H1 (cell line): ENCODE results near the gene CASZ1. TPM values are rescaled to one million over a fixed set of nuclear protein-coding genes. Genes with fewer than 3 reads are reported as not detected.

Source experiments
- CTCF ChIA-PET: fragments of 300-600 bp; sonication (Branson Sonifier 250); formaldehyde crosslinking; loops from one replicate; lab custom pipeline; 2021; ENCODE audit not compliant: partially characterized antibody; lab: Charles Lee
- POLR2A ChIA-PET: fragments of 300-600 bp; sonication (Branson Sonifier 250); formaldehyde crosslinking; loops from one replicate; lab custom pipeline; 2021; ENCODE audit warnings: inconsistent platforms; ENCODE audit not compliant: partially characterized antibody; lab: Charles Lee
- DNase-seq, 2 experiments: peaks; one replicate each; pipeline versions ENCODE4 v3.0.0 to v3.0.0-alpha.2; 2010 to 2022; ENCODE audit warnings: low spot score in 2 of 2, low read depth in 1 of 2, mixed read lengths in 1 of 2
- FAIRE-seq: peaks from 2 replicates; lab custom pipeline; 2011; peaks lifted over from hg19 to GRCh38; lab: Jason Lieb, UNC
- H2AFZ ChIP-seq: 2 replicates; pipeline ENCODE4 v1.8.1; 2012; ENCODE audit warnings: low read length, inconsistent platforms
- H2AK5ac ChIP-seq: 2 replicates; pipeline ENCODE4 v1.6.1; 2013; ENCODE audit warnings: low read depth, low read length
- H2BK120ac ChIP-seq: replicated peaks from 2 replicates; pipeline ENCODE3; 2013; ENCODE audit warnings: low read depth, low read length, inconsistent platforms
- H2BK12ac ChIP-seq: 2 replicates; pipeline ENCODE4 v1.6.1; 2013; ENCODE audit warnings: low read depth, low read length
- H2BK15ac ChIP-seq: 2 replicates; pipeline ENCODE4 v1.6.1; 2013; ENCODE audit warnings: low read length
- H2BK20ac ChIP-seq: 2 replicates; pipeline ENCODE4 v1.6.1; 2013; ENCODE audit warnings: low read length
- H2BK5ac ChIP-seq: 2 replicates; pipeline ENCODE4 v1.6.1; 2013; ENCODE audit warnings: low read depth, low read length
- H3K14ac ChIP-seq: 2 replicates; pipeline ENCODE4 v1.6.1; 2013; ENCODE audit warnings: inconsistent platforms; ENCODE audit not compliant: insufficient read length
- H3K18ac ChIP-seq: 2 replicates; pipeline ENCODE4 v1.6.1; 2013; ENCODE audit warnings: low read length; ENCODE audit errors: extremely low read depth
- H3K23ac ChIP-seq: 2 replicates; pipeline ENCODE4 v1.6.1; 2013; ENCODE audit warnings: inconsistent platforms; ENCODE audit not compliant: insufficient read length
- H3K23me2 ChIP-seq: 2 replicates; pipeline ENCODE4 v1.6.1; 2013; ENCODE audit warnings: low read depth, low read length
- H3K27ac ChIP-seq: 2 replicates; pipeline ENCODE4 v1.6.1; 2011; ENCODE audit warnings: low read depth, low read length, inconsistent platforms
- H3K27me3 ChIP-seq, 4 experiments: replicated peaks in 1 of 4; 1 replicate in 1 of 4; 2 replicates in 3 of 4; pipeline versions ENCODE4 v1.6.1 to v1.8.1; 2011 to 2013; ENCODE audit warnings: low read length in 3 of 4, mild to moderate bottlenecking in 3 of 4, inconsistent platforms in 2 of 4, mixed read lengths in 2 of 4, moderate library complexity in 1 of 4; ENCODE audit not compliant: control insufficient read depth in 3 of 4, insufficient read depth in 3 of 4; ENCODE audit errors: extremely low read depth in 1 of 4
- H3K36me3 ChIP-seq, 4 experiments: 2 replicates each; pipeline versions ENCODE4 v1.6.1 to v1.8.1; 2011 to 2013; ENCODE audit warnings: mild to moderate bottlenecking in 4 of 4, low read length in 3 of 4, moderate library complexity in 2 of 4, control low read depth in 1 of 4, inconsistent platforms in 1 of 4; ENCODE audit not compliant: insufficient read depth in 4 of 4, control insufficient read depth in 2 of 4
- H3K4ac ChIP-seq: replicated peaks from 2 replicates; pipeline ENCODE3; 2013; ENCODE audit warnings: low read length, low read depth, mixed read lengths, inconsistent platforms; ENCODE audit not compliant: insufficient read length
- H3K4me1 ChIP-seq, 4 experiments: replicated peaks in 1 of 4; 1 replicate in 1 of 4; 2 replicates in 3 of 4; pipeline versions ENCODE4 v1.6.1 to v1.8.1; 2011 to 2013; ENCODE audit warnings: low read length in 3 of 4, inconsistent platforms in 2 of 4, mixed read lengths in 1 of 4; ENCODE audit not compliant: insufficient read depth in 4 of 4, control insufficient read depth in 3 of 4
- H3K4me2 ChIP-seq, 2 experiments: 2 replicates each; pipeline versions ENCODE4 v1.6.1 to v1.8.1; 2011 to 2013; ENCODE audit warnings: low read depth in 2 of 2, low read length in 2 of 2, control low read depth in 1 of 2, inconsistent platforms in 1 of 2, mild to moderate bottlenecking in 1 of 2; ENCODE audit not compliant: insufficient read depth in 1 of 2
- H3K4me3 ChIP-seq, 4 experiments: fragments of 200-600, 300-600 bp in 1 of 4; sonication (generic), shearing (Covaris generic), sonication (Bioruptor Twin) in 1 of 4; 2 replicates each; pipeline versions ENCODE4 v1.5.1 to v1.8.1; 2011 to 2016; ENCODE audit warnings: low read length in 4 of 4, low read depth in 3 of 4, control low read depth in 2 of 4, inconsistent platforms in 2 of 4, mild to moderate bottlenecking in 2 of 4, mixed read lengths in 1 of 4, moderate library complexity in 1 of 4; ENCODE audit not compliant: insufficient read depth in 2 of 4; ENCODE audit errors: extremely low read depth in 1 of 4
- H3K56ac ChIP-seq: replicated peaks from 2 replicates; pipeline ENCODE3; 2013; ENCODE audit warnings: low read depth, mild to moderate bottlenecking, mixed read lengths, low read length, inconsistent platforms; ENCODE audit not compliant: insufficient read length
- H3K79me1 ChIP-seq: 2 replicates; pipeline ENCODE4 v1.6.1; 2013; ENCODE audit warnings: low read depth, low read length, control low read depth
- H3K79me2 ChIP-seq, 2 experiments: 2 replicates each; pipeline versions ENCODE4 v1.6.1 to v1.8.1; 2012 to 2013; ENCODE audit warnings: low read length in 2 of 2, mild to moderate bottlenecking in 2 of 2, inconsistent platforms in 1 of 2; ENCODE audit not compliant: insufficient read depth in 2 of 2, control insufficient read depth in 1 of 2
- H3K9ac ChIP-seq, 4 experiments: replicated peaks in 1 of 4; 1 replicate in 1 of 4; 2 replicates in 3 of 4; pipeline versions ENCODE4 v1.6.1 to v1.8.1; 2011 to 2013; ENCODE audit warnings: low read depth in 3 of 4, low read length in 3 of 4, control low read depth in 2 of 4, mild to moderate bottlenecking in 2 of 4, moderate library complexity in 2 of 4, inconsistent platforms in 1 of 4; ENCODE audit errors: extremely low read depth in 1 of 4
- H3K9me3 ChIP-seq, 2 experiments: 2 replicates each; pipeline versions ENCODE4 v1.6.1 to v1.8.1; 2012 to 2013; ENCODE audit warnings: mild to moderate bottlenecking in 2 of 2, moderate library complexity in 2 of 2, control low read depth in 1 of 2, inconsistent platforms in 1 of 2, low read depth in 1 of 2, low read length in 1 of 2, mixed read lengths in 1 of 2; ENCODE audit not compliant: insufficient read depth in 2 of 2
- H4K20me1 ChIP-seq, 2 experiments: replicated peaks in 1 of 2; 2 replicates each; pipeline versions ENCODE3 to v1.8.1; 2011 to 2013; ENCODE audit warnings: inconsistent platforms in 2 of 2, low read length in 2 of 2, mild to moderate bottlenecking in 1 of 2; ENCODE audit not compliant: insufficient read depth in 2 of 2, control insufficient read depth in 1 of 2
- H4K5ac ChIP-seq: 2 replicates; pipeline ENCODE4 v1.6.1; 2013; ENCODE audit warnings: low read length, low read depth, mixed read lengths, inconsistent platforms; ENCODE audit not compliant: insufficient read length
- H4K8ac ChIP-seq: 2 replicates; pipeline ENCODE4 v1.8.0; 2013; ENCODE audit warnings: mild to moderate bottlenecking, moderate library complexity, low read length, inconsistent platforms; ENCODE audit not compliant: insufficient read depth; ENCODE audit errors: extremely low read depth
- H4K91ac ChIP-seq: replicated peaks from 2 replicates; pipeline ENCODE3; 2013; ENCODE audit warnings: low read length, mixed read lengths, inconsistent platforms; ENCODE audit not compliant: insufficient read length
- ATF3 ChIP-seq: IDR thresholded peaks from 2 replicates; pipeline ENCODE4 v1.6.1; 2011; ENCODE audit warnings: low read depth, mild to moderate bottlenecking, low read length; ENCODE audit not compliant: insufficient read depth
- BACH1 ChIP-seq: IDR thresholded peaks from 2 replicates; pipeline ENCODE4 v1.6.1; 2012; ENCODE audit warnings: low read length, improper control_type of control experiment
- EP300 ChIP-seq, 2 experiments: IDR thresholded peaks; 1 replicate in 1 of 2; 2 replicates in 1 of 2; pipeline ENCODE4 v1.6.1; 2011 to 2012; ENCODE audit warnings: low read depth in 2 of 2, low read length in 2 of 2, mild to moderate bottlenecking in 2 of 2, borderline replicate concordance in 1 of 2, inconsistent platforms in 1 of 2, moderate library complexity in 1 of 2
- PHF8 ChIP-seq: fragments of 200-600 bp; sonication (generic); conservative IDR thresholded peaks from 2 replicates; pipeline ENCODE4 v1.7.1; 2012; ENCODE audit warnings: low read depth, mild to moderate bottlenecking, inconsistent platforms, low read length, moderate library complexity
- RFX5 ChIP-seq: IDR thresholded peaks from 2 replicates; pipeline ENCODE4 v1.6.1; 2011; ENCODE audit warnings: low read depth, low read length, improper control_type of control experiment, borderline replicate concordance
- SIN3A ChIP-seq, 2 experiments: IDR thresholded peaks in 1 of 2; conservative IDR thresholded peaks in 1 of 2; 2 replicates each; pipeline ENCODE4 v1.6.1; 2011 to 2012; ENCODE audit warnings: low read length in 2 of 2, improper control_type of control experiment in 1 of 2, low read depth in 1 of 2, mild to moderate bottlenecking in 1 of 2
- SIX5 ChIP-seq: IDR thresholded peaks from 2 replicates; pipeline ENCODE4 v1.6.1; 2011; ENCODE audit warnings: mild to moderate bottlenecking, low read depth, low read length
- SRF ChIP-seq: IDR thresholded peaks from 2 replicates; pipeline ENCODE4 v1.6.1; 2011; ENCODE audit warnings: mild to moderate bottlenecking, low read depth, low read length, moderate library complexity
- TEAD4 ChIP-seq: IDR thresholded peaks from 2 replicates; pipeline ENCODE4 v1.6.1; 2012; ENCODE audit warnings: low read depth, low read length, inconsistent platforms, mixed read lengths
- WGBS, 2 experiments: shearing (Covaris generic) in 1 of 2; methylation state at CpG; one replicate each; pipeline versions ENCODE4 v1.1.6 to v1.1.7; 2013 to 2015; ENCODE audit warnings: low lambda C conversion rate in 2 of 2, mixed read lengths in 2 of 2, inconsistent platforms in 1 of 2, low coverage in 1 of 2, missing lambda C conversion rate in 1 of 2; ENCODE audit not compliant: insufficient replicate concordance in 2 of 2, insufficient coverage in 1 of 2, insufficient read length in 1 of 2; ENCODE audit errors: extremely low coverage in 1 of 2, missing lambda C conversion rate in 1 of 2; 5-methylcytosine and 5-hydroxymethylcytosine counted together
- polyA plus RNA-seq, 7 experiments: library from polyadenylated mRNA; depleted of rRNA in 3 of 7; stranded (reverse) in 5 of 7; unstranded in 2 of 7; fragments of >200 nt in 5 of 7; fragments of 200-250 nt in 2 of 7; gene quantifications; 1 replicate in 5 of 7; 2 replicates in 1 of 7; 4 replicates in 1 of 7; pipeline versions ENCODE4 v1.2.1 to v1.2.3, GENCODE V29; 2011 to 2013; ENCODE audit warnings: missing spikeins in 2 of 7, mixed read lengths in 2 of 7
- total RNA-seq: library from RNA; stranded (reverse); fragmentation: NEBNext Ultra II Directional; extraction: Animal tissue kit (Norgen Biotek cat#: 25700); gene quantifications from 2 replicates; pipeline ENCODE4 v1.2.1, GENCODE V29; 2021
- TF ChIP-seq, protein P1 (sequence below): IDR thresholded peaks from 2 replicates; pipeline ENCODE4 v1.6.1; 2012; ENCODE audit warnings: inconsistent platforms

CASZ1 gene
- total and polyA plus RNA-seq, 2 of the 8 experiments (the other 6 are each of a cell fraction or from before 2014, with no cell fraction given) = 4.4 to 7.7 TPM

- peaks cover 2 to 16% (median 10%) of the 10 kb centered on the region in 4 experiments for H3K4me1 ChIP-seq
- no peaks in the 10 kb centered on the region for H3K36me3 ChIP-seq
- POLR2A ChIA-PET = interaction anchor here (0.6 kb wide), 1 partner anchor 8 kb away, joined by 4 read pairs; no protein-coding TSS in a partner anchor
- H4K91ac ChIP-seq = peak overlapping the region; percentile 6
- H3K56ac ChIP-seq = no peak overlapping the region
- H3K14ac ChIP-seq = no peak overlapping the region
- no peak overlapping the region for H4K8ac ChIP-seq
- H2AFZ ChIP-seq = no peak overlapping the region
- peak overlapping the region; percentile 83 for H3K18ac ChIP-seq
- H2BK15ac ChIP-seq = peak overlapping the region; percentile 97; the same call in 1 of the 2 replicates
- H2BK20ac ChIP-seq = no peak overlapping the region
- H3K4me3 ChIP-seq = no peak overlapping the region
- peak overlapping the region; percentile 44; the same call in 1 of the 2 replicates for H2BK5ac ChIP-seq
- H3K27ac ChIP-seq = no peak overlapping the region
- H3K9ac ChIP-seq = no peak overlapping the region
- no peak overlapping the region for H2AK5ac ChIP-seq
- H3K9me3 ChIP-seq = no peaks in the 10 kb centered on the region
- no peak for DNase-seq
- peak overlapping the region; percentile 16 for H2BK120ac ChIP-seq
- no peak overlapping the region; a peak in 1 of 4 replicates for H3K4me2 ChIP-seq
- WGBS, 2 experiments = 94% methylated on average over 10 of the region's 14 CpGs; no CpG with 5 or more reads in 1 of the 2 experiments
- no peak overlapping the region for H3K23ac ChIP-seq
- H2BK12ac ChIP-seq = peak overlapping the region; percentile 80
- H3K23me2 ChIP-seq = peaks cover 3% of the 10 kb centered on the region; the same call in 1 of the 2 replicates
- H4K5ac ChIP-seq = no peak overlapping the region
- H3K79me2 ChIP-seq = no peaks in the 10 kb centered on the region
- CTCF ChIA-PET = interaction anchor here (0.6 to 1.1 kb wide), 2 partner anchors 101 to 210 kb away, joined by 3 to 4 read pairs; no protein-coding TSS in a partner anchor
- no peaks in the 10 kb centered on the region for H4K20me1 ChIP-seq
- H3K27me3 ChIP-seq = peaks cover 0 to 9% (median 3%) of the 10 kb centered on the region in 4 experiments; a peak in 2 of 7 replicates
- no peak for FAIRE-seq
- no peaks in the 10 kb centered on the region for H3K79me1 ChIP-seq
- peak overlapping the region; percentile 32 for H3K4ac ChIP-seq
- TF ChIP-seq TEAD4 (no peak), PHF8 (no peak), SIX5 (no peak), SRF (peak; percentile 68; the same call in 1 of the 2 replicates), BACH1 (no peak), SIN3A (conservative IDR thresholded peaks at IDR 0.05 in 1 of 2, IDR thresholded peaks at IDR 0.05 in 1 of 2; ENCODE audit: low read depth in 1 of 2, low read length in 2 of 2) (no peak), EP300 (IDR thresholded peaks at IDR 0.05; ENCODE audit: borderline replicate concordance in 1 of 2, low read depth in 2 of 2, low read length in 2 of 2) (no peak), ATF3 (no peak), RFX5 (no peak)
- TF ChIP-seq, protein P1, sequence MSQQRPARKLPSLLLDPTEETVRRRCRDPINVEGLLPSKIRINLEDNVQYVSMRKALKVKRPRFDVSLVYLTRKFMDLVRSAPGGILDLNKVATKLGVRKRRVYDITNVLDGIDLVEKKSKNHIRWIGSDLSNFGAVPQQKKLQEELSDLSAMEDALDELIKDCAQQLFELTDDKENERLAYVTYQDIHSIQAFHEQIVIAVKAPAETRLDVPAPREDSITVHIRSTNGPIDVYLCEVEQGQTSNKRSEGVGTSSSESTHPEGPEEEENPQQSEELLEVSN = peak; percentile 81
Measured at GRCh38 chr1:10698726-10699469, 97.5 kb downstream of the CASZ1 start.
